ENCODE results near the gene ADGRL3.

- no peak for TF ChIP-seq CTCF (IDR thresholded peaks at IDR 0.05)
- no peak for TF ChIP-seq POLR2A (IDR thresholded peaks at IDR 0.05)
These were observed 652.9 kb downstream of the ADGRL3 start for GRCh38 chr4:61853041-61853440.
